ENCODE results near the gene TMEM140.
"Not testable (repeated sequence)": the region's sequence is repeated elsewhere in the genome, so short reads cannot be mapped to it uniquely, and the experiment has no call there.

TMEM140 gene

GRCh38 chr7:135171581-135172291, 23.9 kb downstream of the TMEM140 start:
- DNase-seq (ENCODE audit: low read depth in 1 of 2, low spot score in 1 of 2), result not testable (repeated sequence)

DNA sequence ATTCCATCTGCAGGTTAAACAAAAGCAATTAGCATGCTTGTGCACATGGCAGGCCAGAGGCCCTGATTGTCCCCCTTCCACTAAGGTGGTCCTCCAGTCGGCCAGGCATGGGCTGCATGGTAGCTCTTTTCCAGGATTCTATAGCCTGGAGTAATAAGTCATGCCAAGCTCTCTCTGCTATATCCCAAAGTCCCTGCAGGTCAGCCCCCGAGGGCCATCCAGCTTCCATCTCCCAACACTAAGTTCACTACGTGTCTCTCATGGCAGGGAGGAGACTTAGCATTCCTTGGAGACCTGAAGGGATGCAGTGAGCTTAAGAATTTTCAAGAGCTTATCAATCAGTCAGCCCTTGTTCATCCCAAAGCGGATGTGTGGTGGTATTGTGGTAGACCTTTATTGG, 26.0 kb downstream of the TMEM140 start:
- DNase-seq (ENCODE audit: low read depth in 1 of 2, low spot score in 1 of 2), result not testable (repeated sequence)

DNA sequence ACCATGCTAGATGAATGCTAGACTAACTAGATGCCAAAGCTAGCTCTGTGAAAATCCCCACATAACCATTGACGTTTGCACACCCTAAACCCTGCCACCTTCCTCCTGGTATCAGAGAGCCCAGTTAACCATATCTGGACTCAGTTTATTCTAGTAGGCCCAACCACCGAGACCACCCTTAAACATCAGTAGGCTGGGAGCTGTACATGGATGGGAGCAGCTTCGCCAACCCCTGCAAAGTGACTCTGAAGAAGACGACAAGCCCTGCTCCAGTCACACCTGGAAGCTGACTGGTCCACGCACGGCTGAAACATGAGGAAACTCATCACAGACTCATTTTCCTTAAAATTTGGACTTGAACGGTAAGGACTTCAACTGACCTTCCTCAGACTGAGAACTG, 27.1 kb downstream of the TMEM140 start:
- no peak for DNase-seq (ENCODE audit: low read depth in 1 of 2, low spot score in 1 of 2)

DNA sequence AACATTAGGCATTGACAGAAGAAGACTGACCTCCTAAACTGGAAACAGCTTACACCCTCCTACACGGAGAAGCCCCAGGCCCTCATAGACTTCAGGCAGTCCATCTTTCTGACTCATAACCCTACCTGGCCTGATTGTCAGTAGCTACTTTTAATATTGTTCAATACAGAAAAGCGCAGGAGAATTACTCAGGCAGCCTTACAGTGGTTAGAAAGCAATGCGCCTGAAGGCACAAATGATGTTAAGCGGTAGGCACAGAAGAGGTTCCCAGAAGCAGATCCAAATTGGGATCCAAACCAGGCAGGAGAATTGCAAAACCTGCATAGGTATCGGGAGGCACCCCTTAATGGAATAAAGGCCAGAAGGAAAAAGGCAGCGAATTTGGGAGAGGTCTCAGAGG, 28.1 kb downstream of the TMEM140 start:
- DNase-seq (ENCODE audit: low read depth in 1 of 2, low spot score in 1 of 2), result no peak

DNA sequence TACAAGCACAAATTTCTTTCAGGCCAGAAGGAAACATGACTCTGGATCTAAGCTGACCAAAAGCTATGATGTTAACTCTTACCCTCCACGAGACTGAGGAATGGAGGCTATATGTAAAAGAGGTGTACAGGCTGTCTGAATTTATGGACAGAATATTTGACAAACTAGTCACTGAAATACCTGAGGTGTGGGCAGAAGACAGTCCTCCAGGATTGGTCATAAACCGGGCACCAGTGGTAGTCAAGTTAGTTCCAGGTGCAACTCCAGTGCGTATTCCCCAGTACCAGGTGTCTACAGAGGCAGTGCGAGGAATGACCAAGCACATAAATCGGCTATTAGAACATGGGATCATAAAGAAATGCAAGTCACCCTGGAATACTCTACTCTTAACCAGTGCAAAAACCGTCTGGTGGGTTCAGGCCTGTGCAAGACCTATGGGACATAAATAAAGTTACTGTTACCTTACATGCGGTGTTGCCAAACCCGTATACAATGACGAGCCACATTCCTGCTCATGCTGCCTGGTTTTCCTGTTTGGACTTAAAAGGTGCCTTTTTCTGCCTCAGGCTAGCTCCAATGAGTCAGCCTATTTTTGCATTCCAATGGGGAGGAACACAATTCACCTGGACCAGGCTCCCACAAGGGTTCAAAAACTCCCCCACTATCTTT, 29.3 kb downstream of the TMEM140 start:
- no peak for DNase-seq (ENCODE audit: low read depth in 1 of 2, low spot score in 1 of 2)

GRCh38 chr7:135178364-135178763, 30.5 kb downstream of the TMEM140 start:
- DNase-seq (ENCODE audit: low read depth in 1 of 2, low spot score in 1 of 2), result no peak

DNA sequence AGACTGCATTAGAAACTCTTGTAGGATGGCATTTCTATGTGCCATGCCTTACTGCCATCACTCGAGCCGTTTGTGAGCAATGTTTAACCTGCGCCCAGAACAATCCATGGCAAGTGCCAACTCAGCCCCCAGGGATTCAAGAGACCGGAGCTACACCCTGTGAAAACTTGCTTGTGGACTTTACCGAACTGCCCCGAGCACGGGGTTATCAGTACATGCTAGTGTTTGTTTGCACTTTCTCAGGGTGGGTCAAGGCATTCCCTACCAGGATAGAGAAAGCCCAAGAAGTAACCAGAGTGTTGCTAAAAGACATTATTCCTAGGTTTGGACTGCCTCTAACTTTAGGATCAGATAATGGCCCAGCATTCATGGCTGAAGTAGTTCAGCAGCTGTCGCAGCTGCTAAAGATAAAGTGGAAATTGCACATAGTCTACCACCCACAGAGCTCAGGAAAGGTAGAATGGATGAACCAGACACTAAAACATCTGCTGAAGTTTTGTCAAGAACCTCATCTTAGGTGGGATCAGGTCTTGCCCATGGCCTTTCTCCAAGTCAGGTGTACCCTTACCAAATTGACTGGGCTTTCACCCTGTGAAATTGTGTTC, 31.6 kb downstream of the TMEM140 start:
- DNase-seq (ENCODE audit: low read depth in 1 of 2, low spot score in 1 of 2), result no peak

DNA sequence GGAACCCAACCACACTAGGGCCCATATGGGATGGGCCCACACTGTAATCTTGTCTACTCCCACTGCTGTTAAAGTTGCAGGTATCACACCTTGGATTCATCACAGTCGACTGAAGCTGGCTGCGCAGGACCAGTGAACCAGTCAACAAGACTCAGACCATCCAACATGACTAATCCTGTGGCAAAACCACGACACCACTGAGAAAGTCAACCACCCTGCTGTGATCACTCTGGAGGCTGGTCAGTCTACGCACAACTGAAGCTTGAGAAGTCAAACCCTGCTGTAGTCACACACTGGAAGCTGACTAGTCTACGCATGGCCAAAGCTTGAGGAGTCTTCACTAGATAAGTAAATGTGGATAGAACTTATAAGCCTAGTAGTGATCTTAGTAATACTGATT, 32.2 kb downstream of the TMEM140 start:
- DNase-seq (ENCODE audit: low read depth in 1 of 2, low spot score in 1 of 2), result no peak

GRCh38 chr7:135181261-135181928, 33.5 kb downstream of the TMEM140 start:
- DNase-seq (ENCODE audit: low read depth in 1 of 2, low spot score in 1 of 2), result no peak

DNA sequence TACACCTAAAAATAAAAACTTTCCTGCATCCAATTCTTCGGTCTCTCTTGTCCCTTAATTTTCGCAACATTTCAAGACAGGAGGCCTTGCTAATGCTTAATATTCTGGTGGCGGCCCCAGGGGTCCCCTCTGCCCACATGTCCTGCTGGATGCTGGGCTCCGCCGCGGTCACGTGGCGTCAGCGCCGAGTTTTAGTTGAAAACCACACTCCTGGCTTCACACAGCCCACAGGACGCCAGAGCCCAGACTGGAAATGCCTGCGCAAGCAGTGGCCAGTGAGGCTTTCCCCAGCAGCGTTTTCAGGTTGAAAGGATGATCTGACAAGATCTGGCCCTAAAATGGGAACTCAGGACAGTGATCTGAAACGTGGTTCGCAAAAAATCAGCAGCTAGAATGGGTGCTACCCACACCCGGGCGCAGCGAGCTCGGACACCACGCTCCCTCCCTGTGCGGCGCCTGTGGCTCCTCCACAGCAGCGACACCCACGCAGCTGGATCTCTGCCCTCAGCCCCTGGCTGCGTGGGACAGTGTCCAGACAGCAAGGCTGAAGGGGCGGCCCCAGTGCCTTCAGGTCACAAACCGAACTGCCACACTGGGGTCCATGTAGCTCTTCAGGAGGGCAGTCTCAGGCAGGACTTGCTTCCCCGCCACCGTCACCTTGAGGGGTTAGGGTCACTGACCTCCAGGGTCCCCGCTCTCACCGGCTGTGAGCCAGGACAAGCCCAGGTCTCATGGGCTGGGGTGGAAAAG, 34.2 kb downstream of the TMEM140 start:
- no peak for DNase-seq (ENCODE audit: low read depth in 1 of 2, low spot score in 1 of 2)

DNA sequence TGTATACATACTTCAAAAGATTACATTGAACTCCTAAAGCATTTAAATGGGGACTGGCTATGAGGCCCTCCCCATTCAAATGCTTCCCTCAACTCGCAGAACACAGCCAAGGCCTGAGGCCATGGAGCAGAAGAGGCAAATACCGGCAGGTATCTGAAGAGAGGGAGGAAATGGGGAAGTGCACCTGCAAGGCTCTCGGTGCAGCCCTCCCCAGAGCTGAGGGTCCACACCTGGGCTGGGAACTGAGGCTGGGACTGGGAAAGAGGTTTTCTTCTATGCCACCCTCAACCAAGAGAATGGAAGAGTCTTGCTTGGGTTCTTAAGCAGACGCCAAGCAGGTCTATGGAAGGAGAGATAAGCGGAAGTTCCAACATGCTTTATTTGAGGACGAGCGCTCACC, 35.6 kb downstream of the TMEM140 start:
- no peak for DNase-seq (ENCODE audit: low read depth in 1 of 2, low spot score in 1 of 2)

DNA sequence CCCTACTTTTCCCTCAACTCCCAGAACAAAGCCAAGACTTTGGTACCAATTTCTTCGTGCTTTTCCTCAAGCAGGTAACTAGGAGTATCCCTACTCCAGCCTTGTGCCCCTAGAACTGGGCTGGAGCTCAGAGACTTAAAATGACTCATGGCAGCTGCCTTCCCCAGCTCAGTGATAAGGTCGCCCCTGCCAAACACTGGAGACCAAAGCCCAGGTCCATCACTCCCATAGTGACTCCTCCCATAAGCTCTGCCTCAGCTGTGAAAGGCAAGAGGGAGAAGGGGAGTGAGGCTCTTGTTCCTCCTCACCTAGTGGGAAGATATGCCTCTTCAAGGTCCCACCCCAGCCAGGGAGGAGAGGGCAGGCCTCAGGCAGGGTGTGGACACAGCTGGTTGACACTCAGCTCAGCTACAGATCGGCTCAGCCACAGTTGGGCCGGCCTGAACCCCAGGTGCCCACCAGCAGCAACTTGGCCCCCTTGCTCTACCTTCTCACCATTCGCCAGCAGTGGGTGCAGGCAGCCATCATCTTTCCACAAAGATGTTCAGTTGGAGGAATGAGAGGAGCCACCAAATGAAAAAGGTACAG, 36.5 kb downstream of the TMEM140 start:
- no peak for DNase-seq (ENCODE audit: low read depth in 1 of 2, low spot score in 1 of 2)

GRCh38 chr7:135185471-135186260, 37.8 kb downstream of the TMEM140 start:
- DNase-seq (ENCODE audit: low read depth in 1 of 2, low spot score in 1 of 2), result no peak

- no peak for DNase-seq (ENCODE audit: low read depth in 1 of 2, low spot score in 1 of 2)
Observed at GRCh38 chr7:135186261-135186540, 38.3 kb downstream of the TMEM140 start.

DNA sequence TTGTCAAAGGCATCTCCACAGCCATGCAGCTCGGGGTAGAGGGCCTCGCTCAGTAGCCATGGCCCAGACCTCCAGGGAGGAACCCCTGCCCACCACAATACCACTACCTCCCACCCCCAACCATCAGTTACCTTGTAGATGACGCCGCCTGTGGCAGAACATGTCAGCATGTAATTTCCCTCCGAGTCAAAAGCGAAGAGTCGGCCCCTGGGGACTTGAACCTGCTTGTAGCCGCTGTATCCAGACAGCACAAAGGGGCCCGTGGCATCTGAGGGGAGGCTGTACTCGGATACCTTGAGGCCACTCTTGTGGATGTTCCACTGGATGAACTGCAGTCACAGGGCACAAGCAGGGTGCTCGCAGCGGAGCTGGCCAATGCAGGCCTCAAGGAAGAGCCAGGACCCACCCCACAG, 39.0 kb downstream of the TMEM140 start:
- DNase-seq (ENCODE audit: low read depth in 1 of 2, low spot score in 1 of 2), result no peak

DNA sequence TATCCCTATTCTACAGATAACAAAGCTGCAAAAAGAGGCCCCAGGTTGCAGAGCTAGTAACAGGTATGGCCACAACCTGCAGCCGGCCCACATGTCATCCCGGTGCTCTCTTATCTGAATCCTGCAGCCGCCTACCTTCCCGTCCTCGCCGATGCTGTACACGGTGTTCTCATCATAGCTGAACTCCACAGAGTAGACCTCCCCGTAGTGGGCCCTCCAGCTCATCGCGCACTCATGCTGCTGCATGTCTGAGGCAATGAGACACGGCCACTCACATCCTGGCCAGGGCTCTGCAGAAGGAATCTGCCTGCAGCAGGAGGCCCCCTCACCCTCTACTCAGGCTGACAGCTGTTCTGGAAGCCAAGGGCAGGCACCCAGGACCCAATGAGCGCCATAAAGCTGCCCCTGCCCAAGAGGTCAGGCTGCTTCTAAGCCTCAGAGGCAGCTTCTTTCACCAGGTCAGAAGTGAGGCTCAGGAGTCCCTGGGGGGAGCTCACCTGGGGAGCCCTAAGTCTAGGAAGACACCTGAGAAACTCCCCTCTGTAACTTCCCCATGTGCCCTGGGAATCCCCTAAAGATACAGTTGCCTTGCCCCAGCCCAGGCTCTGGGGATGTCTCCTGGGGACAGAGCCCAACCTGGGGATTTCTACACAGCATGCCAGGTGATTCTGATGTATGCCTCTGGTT, 40.6 kb downstream of the TMEM140 start:
- no peak for DNase-seq (ENCODE audit: low read depth in 1 of 2, low spot score in 1 of 2)

- DNase-seq (ENCODE audit: low read depth in 1 of 2, low spot score in 1 of 2), result no peak
Observed at GRCh38 chr7:135189221-135189662, 41.4 kb downstream of the TMEM140 start.

GRCh38 chr7:135189961-135190360, 42.1 kb downstream of the TMEM140 start:
- no peak for DNase-seq (ENCODE audit: low read depth in 1 of 2, low spot score in 1 of 2)

DNA sequence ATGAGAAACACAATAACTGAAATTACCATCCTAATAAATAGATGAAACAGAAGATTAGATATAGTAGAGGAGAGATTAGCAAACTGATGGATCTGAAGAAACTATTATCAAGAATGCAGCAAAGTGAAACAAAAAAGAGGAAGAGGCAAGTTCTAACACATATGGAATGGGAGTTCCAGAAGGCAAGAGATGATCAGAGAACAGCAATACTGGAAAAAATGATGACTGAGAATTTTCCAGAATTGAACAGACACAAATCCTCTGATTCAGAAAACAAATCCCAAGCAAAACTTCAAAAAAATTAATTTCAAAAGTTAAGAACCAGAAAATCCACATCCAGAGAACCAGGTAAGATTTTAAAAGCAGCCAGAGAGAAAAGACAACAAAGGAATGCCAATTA, 42.8 kb downstream of the TMEM140 start:
- DNase-seq (ENCODE audit: low read depth in 1 of 2, low spot score in 1 of 2), result no peak
